Smooth muscle cell (in vitro differentiated cells): ENCODE measurements around the gene ITPRIPL2. TPM values are rescaled to one million over a fixed set of nuclear protein-coding genes. Genes with fewer than 3 reads are reported as not detected.

ENCODE experiments used
- DNase-seq: peaks from one replicate; lab custom pipeline; 2025; ENCODE audit not compliant: unreplicated experiment; lab: John Stamatoyannopoulos, UW
- H2AFZ ChIP-seq: fragments of 200-600 bp; sonication (generic); 2 replicates; pipeline ENCODE4 v1.6.0; 2016; ENCODE audit warnings: antibody characterized with exemption, low read depth, mild to moderate bottlenecking
- H3F3A ChIP-seq: fragments of 200-600 bp; sonication (generic); 2 replicates; pipeline ENCODE4 v1.6.0; 2017; ENCODE audit warnings: antibody characterized with exemption, low read depth
- H3K27ac ChIP-seq: fragments of 200-600 bp; sonication (generic); 2 replicates; pipeline ENCODE4 v1.5.1; 2016; ENCODE audit warnings: low read depth, mild to moderate bottlenecking
- H3K27me3 ChIP-seq: fragments of 200-600 bp; sonication (generic); 2 replicates; pipeline ENCODE4 v1.6.1; 2016; ENCODE audit warnings: low read depth, mild to moderate bottlenecking
- H3K36me3 ChIP-seq: fragments of 200-600 bp; sonication (generic); 2 replicates; pipeline ENCODE4 v1.5.1; 2016; ENCODE audit warnings: low read depth
- H3K4me1 ChIP-seq: fragments of 200-600 bp; sonication (generic); 2 replicates; pipeline ENCODE4 v1.5.1; 2016; ENCODE audit warnings: low read depth
- H3K4me2 ChIP-seq: fragments of 200-600 bp; sonication (generic); 2 replicates; pipeline ENCODE4 v1.6.0; 2016; ENCODE audit warnings: mild to moderate bottlenecking
- H3K4me3 ChIP-seq: fragments of 200-600 bp; sonication (generic); 2 replicates; pipeline ENCODE4 v1.5.1; 2016; ENCODE audit warnings: mild to moderate bottlenecking
- H3K79me2 ChIP-seq: fragments of 200-600 bp; sonication (generic); 2 replicates; pipeline ENCODE4 v1.6.0; 2016; ENCODE audit warnings: low read depth, mild to moderate bottlenecking
- H3K9ac ChIP-seq: fragments of 200-600 bp; sonication (generic); 2 replicates; pipeline ENCODE4 v1.6.0; 2016; ENCODE audit warnings: low read depth
- H3K9me3 ChIP-seq: fragments of 200-600 bp; sonication (generic); replicated peaks from 2 replicates; pipeline ENCODE4 v1.5.1; 2016; ENCODE audit warnings: low read depth
- H4K20me1 ChIP-seq: fragments of 200-600 bp; sonication (generic); 2 replicates; pipeline ENCODE4 v1.6.0; 2016; ENCODE audit warnings: low read depth
- WGBS: methylation state at CpG from one replicate; pipeline ENCODE4 v1.1.7; 2016; ENCODE audit warnings: low lambda C conversion rate; 5-methylcytosine and 5-hydroxymethylcytosine counted together
- polyA plus RNA-seq: library from polyadenylated mRNA; unstranded; fragments of >200 nt; fragmentation: Nextera tagmentation; extraction: Ambion mirVana; gene quantifications from 2 replicates; pipeline ENCODE4 v1.2.1, GENCODE V29; 2016
- total RNA-seq: library from RNA; depleted of rRNA; stranded (reverse); fragments of >200 nt; gene quantifications from 2 replicates; pipeline ENCODE4 v1.2.3, GENCODE V29; 2014
- TF ChIP-seq, protein P1 (sequence below): fragments of 200-600 bp; sonication (generic); IDR thresholded peaks from 2 replicates; pipeline ENCODE4 v1.5.1; 2017; ENCODE audit warnings: borderline replicate concordance, mild to moderate bottlenecking, antibody characterized with exemption; ENCODE audit not compliant: insufficient read depth, poor library complexity, severe bottlenecking

ITPRIPL2 gene
- total and polyA plus RNA-seq, 2 experiments from 2014 or later = 16.4 to 26.4 TPM

DNA sequence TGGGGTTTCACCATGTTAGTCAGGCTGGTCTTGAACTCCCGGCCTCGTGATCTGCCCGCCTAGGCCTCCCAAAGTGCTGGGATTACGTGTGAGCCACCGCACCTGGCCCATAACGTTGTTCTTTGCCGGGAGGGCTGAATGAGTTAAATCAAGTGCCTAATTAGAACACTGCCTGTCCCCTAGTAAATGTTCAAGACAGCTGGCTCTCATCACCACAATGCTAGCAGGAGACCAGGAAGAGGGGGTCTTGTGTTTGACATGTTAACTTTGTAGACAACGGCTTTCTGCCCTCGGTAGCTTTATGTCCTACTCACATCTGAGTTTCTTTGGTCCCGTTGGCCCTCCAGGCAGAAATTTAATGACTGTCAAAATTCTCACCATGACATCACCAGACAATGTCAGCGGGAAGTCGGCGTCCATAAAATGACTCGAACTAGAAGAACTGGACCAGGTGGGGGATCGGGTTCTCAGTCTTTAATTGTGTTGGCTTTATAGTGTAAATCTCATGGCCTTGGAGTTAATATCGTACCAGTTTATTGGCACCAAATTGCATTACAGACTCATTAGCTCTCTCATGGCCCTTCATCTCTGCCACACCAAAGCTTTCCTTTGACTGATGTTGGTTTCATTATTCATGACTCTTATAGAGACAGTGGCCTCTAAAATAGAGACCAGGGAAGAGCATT is 11.4 kb upstream of the ITPRIPL2 start:
- H3K9me3 ChIP-seq = no peaks in the 10 kb centered on the region
- no peaks in the 10 kb centered on the region for H3K4me1 ChIP-seq
- TF ChIP-seq, protein P1, sequence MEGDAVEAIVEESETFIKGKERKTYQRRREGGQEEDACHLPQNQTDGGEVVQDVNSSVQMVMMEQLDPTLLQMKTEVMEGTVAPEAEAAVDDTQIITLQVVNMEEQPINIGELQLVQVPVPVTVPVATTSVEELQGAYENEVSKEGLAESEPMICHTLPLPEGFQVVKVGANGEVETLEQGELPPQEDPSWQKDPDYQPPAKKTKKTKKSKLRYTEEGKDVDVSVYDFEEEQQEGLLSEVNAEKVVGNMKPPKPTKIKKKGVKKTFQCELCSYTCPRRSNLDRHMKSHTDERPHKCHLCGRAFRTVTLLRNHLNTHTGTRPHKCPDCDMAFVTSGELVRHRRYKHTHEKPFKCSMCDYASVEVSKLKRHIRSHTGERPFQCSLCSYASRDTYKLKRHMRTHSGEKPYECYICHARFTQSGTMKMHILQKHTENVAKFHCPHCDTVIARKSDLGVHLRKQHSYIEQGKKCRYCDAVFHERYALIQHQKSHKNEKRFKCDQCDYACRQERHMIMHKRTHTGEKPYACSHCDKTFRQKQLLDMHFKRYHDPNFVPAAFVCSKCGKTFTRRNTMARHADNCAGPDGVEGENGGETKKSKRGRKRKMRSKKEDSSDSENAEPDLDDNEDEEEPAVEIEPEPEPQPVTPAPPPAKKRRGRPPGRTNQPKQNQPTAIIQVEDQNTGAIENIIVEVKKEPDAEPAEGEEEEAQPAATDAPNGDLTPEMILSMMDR = no peak
- no peaks in the 10 kb centered on the region for H3K36me3 ChIP-seq
- no peaks in the 10 kb centered on the region for H3F3A ChIP-seq
- no peak for DNase-seq
- WGBS = 78% methylated on average over 16 of the region's 16 CpGs
- no peaks in the 10 kb centered on the region for H3K79me2 ChIP-seq
- no peak overlapping the region for H3K9ac ChIP-seq
- no peak overlapping the region for H3K4me2 ChIP-seq
- no peaks in the 10 kb centered on the region for H3K27me3 ChIP-seq
- H2AFZ ChIP-seq = no peak overlapping the region
- no peak overlapping the region for H3K4me3 ChIP-seq
- no peaks in the 10 kb centered on the region for H4K20me1 ChIP-seq
- no peak overlapping the region for H3K27ac ChIP-seq

DNA sequence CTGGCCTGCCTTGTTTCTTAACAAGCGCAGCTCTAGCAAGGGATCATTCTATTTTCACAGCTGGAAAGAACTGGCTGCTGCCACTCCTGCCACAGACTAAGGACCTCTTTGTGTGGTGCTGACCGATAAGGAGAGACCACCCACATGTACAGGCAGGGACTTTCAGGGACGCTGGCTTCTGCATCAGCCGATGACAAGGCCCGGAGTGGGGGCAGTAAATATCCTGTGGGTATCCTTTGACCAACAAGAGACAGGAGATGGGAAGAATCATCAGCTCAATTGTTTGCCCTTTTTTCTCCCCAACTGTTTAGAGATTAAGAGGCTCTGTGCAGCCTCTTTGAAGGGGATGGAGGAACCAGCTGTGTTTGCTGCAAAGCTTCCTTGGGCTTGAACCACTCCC is 9.2 kb upstream of the ITPRIPL2 start:
- TF ChIP-seq, protein P1 = no peak
- Histone ChIP-seq H3K4me1 (no peaks in the 10 kb centered on the region), H4K20me1 (no peaks in the 10 kb centered on the region), H3K36me3 (no peaks in the 10 kb centered on the region), H3K9ac (no peak overlapping the region), H3K79me2 (no peaks in the 10 kb centered on the region), H2AFZ (no peak overlapping the region), H3K9me3 (no peaks in the 10 kb centered on the region), H3K4me3 (no peak overlapping the region), H3K27ac (no peak overlapping the region), H3K27me3 (no peaks in the 10 kb centered on the region), H3K4me2 (no peak overlapping the region), H3F3A (no peaks in the 10 kb centered on the region)
- no peak for DNase-seq
- WGBS = 37% methylated on average over 5 of the region's 5 CpGs

DNA sequence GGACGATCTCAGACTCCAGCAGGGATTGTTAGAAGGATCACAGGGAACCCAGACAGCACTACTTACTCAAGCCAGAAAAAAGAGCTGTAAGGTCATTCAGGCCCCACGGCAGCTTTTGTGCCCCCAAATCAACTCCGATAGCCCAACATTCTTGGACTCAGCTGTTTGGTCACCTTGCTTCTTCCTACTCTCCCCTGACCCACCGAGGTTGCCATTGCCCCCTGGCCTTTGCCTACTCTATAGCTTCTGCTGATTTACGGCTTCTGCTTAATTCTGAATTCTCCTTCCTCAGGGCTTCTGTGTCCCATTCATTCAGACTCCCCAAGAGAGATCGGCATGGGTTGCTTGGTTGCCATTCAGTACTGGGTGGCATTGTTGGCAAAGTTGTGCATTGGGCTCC is 8.6 kb upstream of the ITPRIPL2 start:
- no peaks in the 10 kb centered on the region for H3K36me3 ChIP-seq
- H2AFZ ChIP-seq = no peak overlapping the region
- H3F3A ChIP-seq = no peaks in the 10 kb centered on the region
- no peaks in the 10 kb centered on the region for H4K20me1 ChIP-seq
- H3K9ac ChIP-seq = no peak overlapping the region
- no peak overlapping the region for H3K27ac ChIP-seq
- DNase-seq = no peak
- H3K4me3 ChIP-seq = no peak overlapping the region
- H3K9me3 ChIP-seq = no peaks in the 10 kb centered on the region
- 90% methylated on average over 6 of the region's 6 CpGs for WGBS
- H3K79me2 ChIP-seq = no peaks in the 10 kb centered on the region
- H3K27me3 ChIP-seq = no peaks in the 10 kb centered on the region
- H3K4me1 ChIP-seq = no peaks in the 10 kb centered on the region
- TF ChIP-seq, protein P1 = no peak
- no peak overlapping the region for H3K4me2 ChIP-seq
